ENCODE measurements around the gene IGSF21. TPM values are rescaled to one million over a fixed set of nuclear protein-coding genes. Genes with fewer than 3 reads are reported as not detected.

The IGSF21 gene
- total RNA-seq, 4 donors from 2014 or later, result not detected

DNA sequence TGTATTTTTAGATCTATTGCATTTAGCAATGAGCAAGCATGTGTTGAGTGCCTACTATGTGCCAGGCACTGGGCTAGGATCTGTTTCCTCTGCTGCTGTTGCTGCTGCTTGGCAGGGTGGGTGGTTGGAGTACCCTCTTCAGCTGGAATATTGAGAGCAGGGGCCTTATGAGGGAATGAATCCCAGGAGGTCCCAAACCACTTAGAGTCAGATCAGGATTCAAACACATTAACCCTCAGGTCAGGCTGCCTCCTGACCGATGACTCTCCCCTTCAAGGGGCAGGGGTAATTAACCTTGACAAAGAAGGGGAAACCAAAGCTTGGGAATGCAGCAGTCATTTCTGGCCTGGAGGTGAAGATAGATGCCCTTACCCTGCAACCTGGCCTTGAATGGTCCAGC is 138.0 kb downstream of the IGSF21 start:
- Histone ChIP-seq H3K27ac (no peak overlapping the region), H3K4me1 (no peaks in the 10 kb centered on the region), H3K36me3 (no peaks in the 10 kb centered on the region), H3K4me3 (no peak overlapping the region), H3K9me3 (no peaks in the 10 kb centered on the region), H3K27me3 (no peaks in the 10 kb centered on the region)
- DNase-seq, result no peak
- no peak for TF ChIP-seq POLR2A (IDR thresholded peaks at IDR 0.05)
- TF ChIP-seq, protein P1, sequence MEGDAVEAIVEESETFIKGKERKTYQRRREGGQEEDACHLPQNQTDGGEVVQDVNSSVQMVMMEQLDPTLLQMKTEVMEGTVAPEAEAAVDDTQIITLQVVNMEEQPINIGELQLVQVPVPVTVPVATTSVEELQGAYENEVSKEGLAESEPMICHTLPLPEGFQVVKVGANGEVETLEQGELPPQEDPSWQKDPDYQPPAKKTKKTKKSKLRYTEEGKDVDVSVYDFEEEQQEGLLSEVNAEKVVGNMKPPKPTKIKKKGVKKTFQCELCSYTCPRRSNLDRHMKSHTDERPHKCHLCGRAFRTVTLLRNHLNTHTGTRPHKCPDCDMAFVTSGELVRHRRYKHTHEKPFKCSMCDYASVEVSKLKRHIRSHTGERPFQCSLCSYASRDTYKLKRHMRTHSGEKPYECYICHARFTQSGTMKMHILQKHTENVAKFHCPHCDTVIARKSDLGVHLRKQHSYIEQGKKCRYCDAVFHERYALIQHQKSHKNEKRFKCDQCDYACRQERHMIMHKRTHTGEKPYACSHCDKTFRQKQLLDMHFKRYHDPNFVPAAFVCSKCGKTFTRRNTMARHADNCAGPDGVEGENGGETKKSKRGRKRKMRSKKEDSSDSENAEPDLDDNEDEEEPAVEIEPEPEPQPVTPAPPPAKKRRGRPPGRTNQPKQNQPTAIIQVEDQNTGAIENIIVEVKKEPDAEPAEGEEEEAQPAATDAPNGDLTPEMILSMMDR (IDR thresholded peaks at IDR 0.05), result no peak

DNA sequence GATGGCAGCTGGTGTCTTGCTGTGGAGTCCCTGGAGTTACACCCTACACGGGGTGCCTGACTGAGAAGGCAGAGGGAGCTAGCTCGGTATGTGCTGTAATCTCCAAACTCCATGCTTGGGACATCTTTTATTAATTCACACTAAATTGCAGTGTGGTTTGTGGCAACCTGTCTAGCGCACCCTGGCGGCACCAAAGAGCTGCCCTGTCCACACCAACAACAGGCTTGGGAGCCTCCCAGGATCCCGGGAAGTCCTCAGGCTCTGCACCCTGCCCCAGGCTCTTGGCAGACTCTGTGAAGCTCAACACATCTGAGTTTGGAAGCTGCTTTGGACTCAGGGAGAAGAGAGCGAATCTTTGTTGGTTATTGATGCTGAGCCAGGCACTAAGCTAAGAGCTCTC is 138.9 kb downstream of the IGSF21 start:
- no peaks in the 10 kb centered on the region for H3K4me1 ChIP-seq
- peak in 1 of 3 donors; percentile 15 for DNase-seq
- TF ChIP-seq, protein P1 (IDR thresholded peaks at IDR 0.05), result no peak
- no peak for TF ChIP-seq POLR2A (IDR thresholded peaks at IDR 0.05)
- no peak overlapping the region for H3K4me3 ChIP-seq
- H3K9me3 ChIP-seq, result no peaks in the 10 kb centered on the region
- H3K27me3 ChIP-seq, result no peaks in the 10 kb centered on the region
- no peak overlapping the region for H3K27ac ChIP-seq
- H3K36me3 ChIP-seq, result no peaks in the 10 kb centered on the region

DNA sequence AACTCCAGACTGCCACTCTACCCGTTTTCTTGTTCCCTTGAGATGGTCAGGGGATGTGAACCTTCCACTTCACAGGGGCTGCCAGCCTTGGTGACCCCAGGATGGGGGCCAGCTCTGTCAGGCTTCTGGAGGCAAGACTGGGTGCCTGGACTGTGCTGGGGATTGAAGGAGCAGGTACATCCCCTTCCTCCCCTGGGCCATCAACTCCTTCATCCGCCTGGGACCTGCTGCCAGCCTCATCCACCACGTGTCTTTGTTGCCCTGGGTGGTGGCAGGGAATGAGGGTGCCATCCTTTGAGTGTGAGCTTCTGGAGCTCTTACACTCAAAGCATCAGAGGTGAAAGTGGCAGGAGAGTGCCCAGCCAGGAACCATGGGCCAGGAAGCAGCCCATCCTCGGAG is 139.6 kb downstream of the IGSF21 start:
- H3K4me1 ChIP-seq, result no peaks in the 10 kb centered on the region
- H3K9me3 ChIP-seq, result no peaks in the 10 kb centered on the region
- no peak overlapping the region for H3K27ac ChIP-seq
- TF ChIP-seq, protein P1 (IDR thresholded peaks at IDR 0.05), result no peak
- TF ChIP-seq POLR2A (IDR thresholded peaks at IDR 0.05), result no peak
- H3K4me3 ChIP-seq, result no peak overlapping the region
- H3K36me3 ChIP-seq, result no peaks in the 10 kb centered on the region
- DNase-seq, result peak in 1 of 3 donors; percentile 37
- H3K27me3 ChIP-seq, result no peaks in the 10 kb centered on the region

DNA sequence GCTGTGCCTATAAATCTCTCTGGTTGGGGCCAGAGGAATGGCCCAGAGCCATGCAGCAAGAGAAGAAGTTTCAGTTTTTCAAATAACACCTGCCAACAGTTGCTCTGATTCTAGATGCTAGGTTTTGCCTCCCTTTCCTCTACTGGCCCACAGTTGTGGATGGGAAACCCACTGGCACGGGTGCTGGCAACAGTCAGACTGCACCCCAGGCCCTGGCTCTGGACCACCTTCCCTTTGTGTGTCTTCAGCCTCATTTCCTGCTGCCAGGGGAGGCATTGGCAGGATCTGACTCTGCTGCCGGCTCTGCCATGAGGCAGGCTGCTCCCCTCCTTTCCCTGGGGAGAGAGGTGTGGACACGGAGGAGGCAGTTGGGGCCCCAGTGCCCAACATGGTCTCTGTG is 142.0 kb downstream of the IGSF21 start:
- no peaks in the 10 kb centered on the region for H3K4me1 ChIP-seq
- H3K27me3 ChIP-seq, result no peaks in the 10 kb centered on the region

DNA sequence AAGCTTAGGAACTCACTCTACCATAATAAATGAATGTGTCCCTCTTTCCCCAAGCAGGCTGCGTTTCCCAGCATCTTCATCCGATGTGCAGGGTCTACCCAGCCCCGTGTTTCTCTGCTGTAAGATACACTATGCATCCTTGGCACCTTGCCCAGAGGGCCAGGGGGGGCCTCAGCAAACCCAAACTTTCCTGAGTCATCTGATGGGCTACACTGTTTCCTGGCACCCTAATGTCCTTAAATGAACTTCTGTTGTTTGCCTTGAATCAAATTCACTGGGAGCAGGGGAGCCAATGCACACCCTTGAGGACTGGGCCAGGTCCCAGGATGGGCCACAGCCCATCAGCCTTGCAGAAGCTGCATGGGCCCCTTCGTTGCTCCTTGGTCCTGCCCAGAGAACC is 145.5 kb downstream of the IGSF21 start:
- Histone ChIP-seq H3K36me3 (no peaks in the 10 kb centered on the region), H3K4me3 (no peak overlapping the region), H3K4me1 (no peaks in the 10 kb centered on the region), H3K9me3 (no peaks in the 10 kb centered on the region), H3K27ac (no peak overlapping the region), H3K27me3 (no peaks in the 10 kb centered on the region)
- no peak for DNase-seq
- TF ChIP-seq, protein P1 (IDR thresholded peaks at IDR 0.05), result no peak
- no peak for TF ChIP-seq POLR2A (IDR thresholded peaks at IDR 0.05)

More for the DNA sequence above, 142.0 kb downstream of the IGSF21 start:
- H3K27ac ChIP-seq, result no peak overlapping the region
- no peak overlapping the region for H3K4me3 ChIP-seq
- H3K36me3 ChIP-seq, result no peaks in the 10 kb centered on the region
- TF ChIP-seq, protein P1 (IDR thresholded peaks at IDR 0.05), result no peak
- no peak for TF ChIP-seq POLR2A (IDR thresholded peaks at IDR 0.05)
- no peak for DNase-seq
- no peaks in the 10 kb centered on the region for H3K9me3 ChIP-seq
